Measurements from ENCODE around the gene HTR4.

Gene HTR4

DNA sequence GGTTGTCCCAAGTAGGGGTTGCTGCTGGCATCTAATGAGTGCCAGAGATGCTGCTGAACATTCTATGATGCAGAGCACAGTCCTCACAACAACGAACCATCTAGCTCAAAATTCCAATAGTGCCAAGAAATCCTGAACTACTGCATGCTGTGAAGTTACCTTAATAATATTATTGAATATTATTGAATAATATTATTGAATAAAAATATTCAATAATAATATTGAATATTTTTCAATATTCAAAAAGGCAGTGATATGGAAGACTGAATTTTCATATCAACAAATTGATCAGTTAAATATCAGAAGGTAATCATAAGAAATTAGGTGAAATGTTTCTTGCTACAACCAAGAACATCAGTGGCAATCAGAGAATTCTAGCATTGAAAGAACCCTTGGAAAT, 2.8 kb downstream of the HTR4 start:
- ChIA-PET CTCF (interaction anchor here (1.2 kb wide), 1 partner anchor 10 kb away, joined by 3 read pairs; no protein-coding TSS in a partner anchor), POLR2A (no interaction called here)
- no peak for DNase-seq (ENCODE audit: extremely low spot score)
- TF ChIP-seq L3MBTL2 (conservative IDR thresholded peaks at IDR 0.05) (no peak), SUZ12 (IDR thresholded peaks at IDR 0.05) (no peak), HDGF (IDR thresholded peaks at IDR 0.05; ENCODE audit: borderline replicate concordance) (no peak), FOXM1 (IDR thresholded peaks at IDR 0.05; ENCODE audit: borderline replicate concordance) (no peak), ARNT (IDR thresholded peaks at IDR 0.05) (no peak), ZNF384 (IDR thresholded peaks at IDR 0.05) (no peak), FOXK2 (IDR thresholded peaks at IDR 0.05) (no peak), FOXA1 (IDR thresholded peaks at IDR 0.05) (no peak)
- TF ChIP-seq, protein P1, sequence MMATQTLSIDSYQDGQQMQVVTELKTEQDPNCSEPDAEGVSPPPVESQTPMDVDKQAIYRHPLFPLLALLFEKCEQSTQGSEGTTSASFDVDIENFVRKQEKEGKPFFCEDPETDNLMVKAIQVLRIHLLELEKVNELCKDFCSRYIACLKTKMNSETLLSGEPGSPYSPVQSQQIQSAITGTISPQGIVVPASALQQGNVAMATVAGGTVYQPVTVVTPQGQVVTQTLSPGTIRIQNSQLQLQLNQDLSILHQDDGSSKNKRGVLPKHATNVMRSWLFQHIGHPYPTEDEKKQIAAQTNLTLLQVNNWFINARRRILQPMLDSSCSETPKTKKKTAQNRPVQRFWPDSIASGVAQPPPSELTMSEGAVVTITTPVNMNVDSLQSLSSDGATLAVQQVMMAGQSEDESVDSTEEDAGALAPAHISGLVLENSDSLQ (IDR thresholded peaks at IDR 0.05) = no peak

DNA sequence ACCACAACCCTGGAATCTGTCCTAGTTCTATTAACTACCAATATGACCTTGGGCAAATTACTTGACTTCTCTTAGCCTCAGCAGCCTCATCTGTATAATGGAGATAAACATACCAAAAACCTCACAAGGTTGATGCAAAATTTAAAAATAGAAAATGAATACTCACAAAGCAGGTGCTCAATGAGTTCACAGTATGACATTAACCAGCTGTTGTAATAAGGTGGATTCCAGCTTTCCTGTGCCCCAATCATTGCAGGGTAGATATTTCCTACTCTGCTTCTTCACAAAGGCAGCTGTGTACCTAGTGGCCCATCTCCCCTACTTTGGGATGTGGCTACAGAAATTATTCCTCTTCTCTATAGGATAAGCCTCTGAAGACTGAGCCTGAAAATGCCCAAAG, 8.8 kb downstream of the HTR4 start:
- CTCF ChIA-PET = no interaction called here
- POLR2A ChIA-PET = no interaction called here
- DNase-seq (ENCODE audit: extremely low spot score) = no peak
- TF ChIP-seq L3MBTL2 (conservative IDR thresholded peaks at IDR 0.05) = no peak
- TF ChIP-seq FOXK2 (IDR thresholded peaks at IDR 0.05) = no peak
- TF ChIP-seq TARDBP (IDR thresholded peaks at IDR 0.05) = no peak
- no peak for TF ChIP-seq FOXM1 (IDR thresholded peaks at IDR 0.05; ENCODE audit: borderline replicate concordance)
- no peak for TF ChIP-seq FOXA1 (IDR thresholded peaks at IDR 0.05)
- TF ChIP-seq ELF4 (IDR thresholded peaks at IDR 0.05) = no peak
- TF ChIP-seq CTBP1 (IDR thresholded peaks at IDR 0.05; ENCODE audit: borderline replicate concordance) = no peak
- TF ChIP-seq ARNT (IDR thresholded peaks at IDR 0.05) = no peak
- TF ChIP-seq SP1 (IDR thresholded peaks at IDR 0.05) = no peak
- TF ChIP-seq HDGF (IDR thresholded peaks at IDR 0.05; ENCODE audit: borderline replicate concordance) = no peak
- TF ChIP-seq SUZ12 (IDR thresholded peaks at IDR 0.05) = no peak
- TF ChIP-seq BHLHE40 (IDR thresholded peaks at IDR 0.05; ENCODE audit: borderline replicate concordance) = no peak
- no peak for TF ChIP-seq LEF1 (IDR thresholded peaks at IDR 0.05; ENCODE audit: borderline replicate concordance)
- TF ChIP-seq, protein P1 (IDR thresholded peaks at IDR 0.05) = no peak
- TF ChIP-seq NFRKB (IDR thresholded peaks at IDR 0.05) = no peak
- no peak for TF ChIP-seq ZNF384 (IDR thresholded peaks at IDR 0.05)

DNA sequence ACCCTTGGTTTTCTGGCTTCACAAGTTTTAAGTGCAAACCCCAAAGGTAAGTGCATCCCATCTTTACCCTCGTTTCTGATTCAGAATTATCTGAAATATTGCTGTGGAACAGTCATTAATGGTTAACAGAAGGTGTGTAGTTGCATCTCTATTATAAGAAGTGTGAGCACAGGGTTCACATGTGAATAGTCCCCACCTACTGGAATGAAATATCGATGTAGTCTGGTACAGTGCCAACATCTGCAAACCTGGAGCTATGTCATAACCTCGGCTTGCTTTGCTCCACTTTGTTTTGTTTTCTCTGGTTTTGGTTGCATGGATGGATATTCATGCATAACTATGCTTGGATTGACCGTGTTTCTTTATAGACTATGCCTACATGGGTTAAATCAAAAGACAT, 12.6 kb downstream of the HTR4 start:
- TF ChIP-seq NFRKB (IDR thresholded peaks at IDR 0.05) (no peak), L3MBTL2 (conservative IDR thresholded peaks at IDR 0.05) (no peak), HDGF (IDR thresholded peaks at IDR 0.05; ENCODE audit: borderline replicate concordance) (no peak), SP1 (IDR thresholded peaks at IDR 0.05) (no peak), ELF4 (IDR thresholded peaks at IDR 0.05) (no peak), LEF1 (IDR thresholded peaks at IDR 0.05; ENCODE audit: borderline replicate concordance) (no peak), SUZ12 (IDR thresholded peaks at IDR 0.05) (no peak), ZNF384 (IDR thresholded peaks at IDR 0.05) (no peak), FOXK2 (IDR thresholded peaks at IDR 0.05) (no peak), FOXA1 (IDR thresholded peaks at IDR 0.05) (no peak), FOXM1 (IDR thresholded peaks at IDR 0.05; ENCODE audit: borderline replicate concordance) (no peak), CTBP1 (IDR thresholded peaks at IDR 0.05; ENCODE audit: borderline replicate concordance) (no peak), TARDBP (IDR thresholded peaks at IDR 0.05) (no peak), ARNT (IDR thresholded peaks at IDR 0.05) (no peak), BHLHE40 (IDR thresholded peaks at IDR 0.05; ENCODE audit: borderline replicate concordance) (no peak)
- TF ChIP-seq, protein P1 (IDR thresholded peaks at IDR 0.05) = no peak
- CTCF ChIA-PET = interaction anchor here (1.0 kb wide), 1 partner anchor 9 kb away, joined by 3 read pairs; no protein-coding TSS in a partner anchor
- POLR2A ChIA-PET = interaction anchor here (0.6 kb wide), 1 partner anchor 42 kb away, joined by 3 read pairs; no protein-coding TSS in a partner anchor
- no peak for DNase-seq (ENCODE audit: extremely low spot score)

DNA sequence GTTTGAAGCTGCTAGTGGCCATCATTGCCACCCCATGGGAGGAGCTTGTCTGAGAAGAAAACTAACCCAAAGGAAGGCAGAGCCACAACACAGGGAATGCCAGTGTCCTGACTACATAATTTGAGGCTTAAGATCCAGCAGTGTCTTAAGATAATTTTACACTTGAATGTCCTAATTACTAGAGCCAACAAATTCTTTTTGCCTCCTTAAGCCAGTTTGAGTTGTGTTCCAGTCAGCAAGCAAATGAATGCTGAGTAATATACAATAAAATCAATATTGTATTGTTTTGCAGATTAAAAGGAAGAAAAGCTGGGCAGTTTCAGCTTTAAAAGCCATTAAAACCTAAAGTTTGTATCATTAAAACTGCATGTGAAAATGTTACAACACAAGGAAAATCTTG, 13.9 kb downstream of the HTR4 start:
- DNase-seq (ENCODE audit: extremely low spot score) = no peak
- ChIA-PET CTCF (no interaction called here), POLR2A (no interaction called here)
- TF ChIP-seq NFRKB (IDR thresholded peaks at IDR 0.05) (no peak), ELF4 (IDR thresholded peaks at IDR 0.05) (no peak), SUZ12 (IDR thresholded peaks at IDR 0.05) (no peak), SP1 (IDR thresholded peaks at IDR 0.05) (no peak), BHLHE40 (IDR thresholded peaks at IDR 0.05; ENCODE audit: borderline replicate concordance) (no peak), FOXK2 (IDR thresholded peaks at IDR 0.05) (no peak), L3MBTL2 (conservative IDR thresholded peaks at IDR 0.05) (no peak), ARNT (IDR thresholded peaks at IDR 0.05) (no peak), LEF1 (IDR thresholded peaks at IDR 0.05; ENCODE audit: borderline replicate concordance) (no peak)
- TF ChIP-seq, protein P1 (IDR thresholded peaks at IDR 0.05) = no peak

DNA sequence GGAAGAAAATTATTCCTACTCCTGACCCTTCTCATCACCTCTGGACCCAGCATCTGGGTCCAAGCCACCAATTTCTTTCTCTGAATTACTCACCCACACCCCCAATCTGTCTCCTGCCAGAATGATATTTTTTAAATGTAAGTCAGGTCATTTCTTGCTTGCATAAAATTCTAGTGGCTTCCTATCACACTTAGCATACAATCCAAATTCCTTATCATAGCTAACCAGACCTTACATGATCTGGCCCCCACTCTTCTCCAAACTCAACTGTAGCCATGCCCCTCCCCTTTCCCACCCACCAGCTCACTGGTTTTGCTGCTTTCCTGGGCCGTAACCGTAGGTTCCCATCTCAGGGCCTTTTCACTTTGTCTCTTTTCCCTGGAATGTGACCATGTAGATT, 15.2 kb downstream of the HTR4 start:
- ChIA-PET POLR2A (no interaction called here), CTCF (no interaction called here)
- no peak for DNase-seq (ENCODE audit: extremely low spot score)
- TF ChIP-seq SP1 (IDR thresholded peaks at IDR 0.05) (no peak), LEF1 (IDR thresholded peaks at IDR 0.05; ENCODE audit: borderline replicate concordance) (no peak), ZNF384 (IDR thresholded peaks at IDR 0.05) (no peak), ELF4 (IDR thresholded peaks at IDR 0.05) (no peak), NFRKB (IDR thresholded peaks at IDR 0.05) (no peak), FOXK2 (IDR thresholded peaks at IDR 0.05) (no peak), FOXM1 (IDR thresholded peaks at IDR 0.05; ENCODE audit: borderline replicate concordance) (no peak)

DNA sequence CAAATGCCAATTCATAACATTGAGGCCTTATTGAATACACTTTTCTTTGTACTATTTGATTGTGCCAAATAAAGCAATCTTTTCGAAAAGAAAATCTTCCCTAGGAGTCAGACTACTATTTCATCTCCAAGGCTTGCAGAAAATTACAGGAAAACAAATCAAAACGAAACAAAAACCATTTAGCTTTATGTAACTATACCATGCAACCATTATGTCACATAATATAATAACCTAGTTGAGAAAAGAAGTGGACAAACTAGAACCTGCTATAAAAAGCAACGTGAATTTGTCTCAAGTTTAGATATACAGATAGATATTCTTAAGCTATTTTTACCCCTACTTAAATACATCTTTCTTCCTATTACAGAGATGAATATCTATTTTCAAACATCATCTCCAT, 18.0 kb downstream of the HTR4 start:
- ChIA-PET POLR2A (no interaction called here), CTCF (no interaction called here)
- no peak for TF ChIP-seq BHLHE40 (IDR thresholded peaks at IDR 0.05; ENCODE audit: borderline replicate concordance)
- TF ChIP-seq ELF4 (IDR thresholded peaks at IDR 0.05) = no peak
- TF ChIP-seq TARDBP (IDR thresholded peaks at IDR 0.05) = no peak
- TF ChIP-seq SUZ12 (IDR thresholded peaks at IDR 0.05) = no peak
- TF ChIP-seq HDGF (IDR thresholded peaks at IDR 0.05; ENCODE audit: borderline replicate concordance) = no peak
- TF ChIP-seq FOXK2 (IDR thresholded peaks at IDR 0.05) = no peak
- TF ChIP-seq FOXA1 (IDR thresholded peaks at IDR 0.05) = no peak
- TF ChIP-seq SP1 (IDR thresholded peaks at IDR 0.05) = no peak
- TF ChIP-seq L3MBTL2 (conservative IDR thresholded peaks at IDR 0.05) = no peak
- TF ChIP-seq ZNF384 (IDR thresholded peaks at IDR 0.05) = no peak
- TF ChIP-seq NFRKB (IDR thresholded peaks at IDR 0.05) = no peak
- TF ChIP-seq CTBP1 (IDR thresholded peaks at IDR 0.05; ENCODE audit: borderline replicate concordance) = no peak
- TF ChIP-seq LEF1 (IDR thresholded peaks at IDR 0.05; ENCODE audit: borderline replicate concordance) = no peak
- no peak for DNase-seq (ENCODE audit: extremely low spot score)

Data from HEK293T (cell line).